Measurements from ENCODE around the gene SPATA13. TPM values are rescaled to one million over a fixed set of nuclear protein-coding genes. Genes with fewer than 3 reads are reported as not detected.

The SPATA13 gene
- total RNA-seq, 1 experiment from 2014 or later, result 14.1 TPM

DNA sequence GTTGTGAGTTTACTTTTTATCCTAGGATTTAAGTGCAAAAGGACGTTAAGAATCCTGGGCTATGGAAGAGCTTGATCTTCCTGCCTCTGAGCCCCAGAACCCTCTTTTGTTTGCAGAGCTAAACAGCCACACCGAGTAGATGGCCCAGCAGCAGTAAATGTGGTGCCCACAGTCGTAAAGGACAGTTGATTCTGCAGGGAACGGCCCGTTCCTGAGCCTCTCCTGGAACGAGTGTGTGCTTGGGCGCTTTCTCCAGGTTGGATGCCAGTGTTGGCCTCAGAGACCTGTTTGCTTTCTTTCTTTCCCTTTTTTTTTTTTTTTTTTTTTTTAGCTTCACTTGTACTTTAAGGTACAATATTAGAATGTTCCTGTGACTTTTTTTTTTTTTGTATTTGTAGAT is 41.7 kb downstream of the SPATA13 start:
- no peak overlapping the region for H3K27ac Mint-ChIP-seq
- H3K23ac ChIP-seq (ENCODE audit: insufficient read length, low read depth, low read length), result no peak overlapping the region
- TF ChIP-seq, protein P1, sequence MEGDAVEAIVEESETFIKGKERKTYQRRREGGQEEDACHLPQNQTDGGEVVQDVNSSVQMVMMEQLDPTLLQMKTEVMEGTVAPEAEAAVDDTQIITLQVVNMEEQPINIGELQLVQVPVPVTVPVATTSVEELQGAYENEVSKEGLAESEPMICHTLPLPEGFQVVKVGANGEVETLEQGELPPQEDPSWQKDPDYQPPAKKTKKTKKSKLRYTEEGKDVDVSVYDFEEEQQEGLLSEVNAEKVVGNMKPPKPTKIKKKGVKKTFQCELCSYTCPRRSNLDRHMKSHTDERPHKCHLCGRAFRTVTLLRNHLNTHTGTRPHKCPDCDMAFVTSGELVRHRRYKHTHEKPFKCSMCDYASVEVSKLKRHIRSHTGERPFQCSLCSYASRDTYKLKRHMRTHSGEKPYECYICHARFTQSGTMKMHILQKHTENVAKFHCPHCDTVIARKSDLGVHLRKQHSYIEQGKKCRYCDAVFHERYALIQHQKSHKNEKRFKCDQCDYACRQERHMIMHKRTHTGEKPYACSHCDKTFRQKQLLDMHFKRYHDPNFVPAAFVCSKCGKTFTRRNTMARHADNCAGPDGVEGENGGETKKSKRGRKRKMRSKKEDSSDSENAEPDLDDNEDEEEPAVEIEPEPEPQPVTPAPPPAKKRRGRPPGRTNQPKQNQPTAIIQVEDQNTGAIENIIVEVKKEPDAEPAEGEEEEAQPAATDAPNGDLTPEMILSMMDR (conservative IDR thresholded peaks at IDR 0.05), result no peak
- no peak overlapping the region for H3K4ac ChIP-seq (ENCODE audit: low read depth, low read length)
- no peak overlapping the region for H4K8ac ChIP-seq (replicated peaks; ENCODE audit: insufficient read length, low read depth, low read length)
- peaks cover 7 to 14% of the 10 kb centered on the region in 2 experiments for H3K4me1 Mint-ChIP-seq
- H3K9me3 ChIP-seq (ENCODE audit: control insufficient read depth, low read depth, low read length), result no peaks in the 10 kb centered on the region
- H3K56ac ChIP-seq (ENCODE audit: insufficient read length, low read depth, low read length), result no peak overlapping the region
- no peak overlapping the region for H3K14ac ChIP-seq (ENCODE audit: insufficient read depth, low read length)
- H3K4me3 Mint-ChIP-seq, result no peak overlapping the region
- WGBS (ENCODE audit: extremely low coverage, insufficient read length, low lambda C conversion rate), result no CpG with 5 or more reads among the region's 7 CpGs
- no peak overlapping the region for H2BK12ac ChIP-seq (ENCODE audit: insufficient read length, low read depth, low read length)
- H3K27me3 Mint-ChIP-seq (ENCODE audit: low read depth), result no peaks in the 10 kb centered on the region
- peaks cover 2% of the 10 kb centered on the region; the same call in 1 of the 2 replicates for H3K79me2 ChIP-seq (ENCODE audit: insufficient read depth, low read length)
- no peaks in the 10 kb centered on the region for H3K27me3 ChIP-seq (ENCODE audit: insufficient read depth, low read length)
- no peak overlapping the region for H2BK5ac ChIP-seq (ENCODE audit: insufficient read length, low read length)
- H3K4me2 ChIP-seq (ENCODE audit: insufficient read depth, insufficient read length, low read length), result no peak overlapping the region
- H4K5ac ChIP-seq (ENCODE audit: insufficient read length, low read depth, low read length), result no peak overlapping the region
- H3K36me3 Mint-ChIP-seq (ENCODE audit: insufficient read depth in 1 of 3, low read depth in 3 of 3), result no peaks in the 10 kb centered on the region; a peak in 1 of 7 replicates
- no peak for DNase-seq
- no peak overlapping the region for H3T11ph ChIP-seq (ENCODE audit: low read length)
- H3K18ac ChIP-seq (ENCODE audit: insufficient read length, low read depth, low read length), result no peak overlapping the region
- no peaks in the 10 kb centered on the region; the same call in 1 of the 2 replicates for H3K4me1 ChIP-seq (ENCODE audit: insufficient read depth, low read length)
- H3K79me1 ChIP-seq (ENCODE audit: insufficient read depth, low read depth, low read length, poor library complexity, severe bottlenecking), result no peaks in the 10 kb centered on the region
- no peak overlapping the region for H2AFZ ChIP-seq (ENCODE audit: low read length)
- no peak overlapping the region for H4K91ac ChIP-seq (ENCODE audit: insufficient read length, low read depth, low read length)
- no peak overlapping the region for H3K27ac ChIP-seq (ENCODE audit: insufficient read length, low read depth, low read length)
- H4K20me1 ChIP-seq (ENCODE audit: control insufficient read depth, insufficient read depth, insufficient read length), result no peaks in the 10 kb centered on the region
- no peak overlapping the region for H2BK20ac ChIP-seq (ENCODE audit: low read depth, low read length, poor library complexity, severe bottlenecking)
- H3K9me3 Mint-ChIP-seq, result no peaks in the 10 kb centered on the region
- H2BK120ac ChIP-seq (ENCODE audit: low read depth, low read length, poor library complexity, severe bottlenecking), result no peak overlapping the region
- no peak overlapping the region for H3K9ac ChIP-seq (ENCODE audit: extremely low read depth, insufficient read length, low read length)
- no peaks in the 10 kb centered on the region for H3K23me2 ChIP-seq (ENCODE audit: insufficient read length, low read depth, low read length, poor library complexity, severe bottlenecking)
- no peak overlapping the region for H2AK5ac ChIP-seq (ENCODE audit: insufficient read length, low read length)
- H2BK15ac ChIP-seq (ENCODE audit: low read depth, low read length), result no peak overlapping the region

All from H9 (cell line).